OCI-LY7 (cell line): Measurements from ENCODE around the gene HAPLN3.

ENCODE experiments used
- CTCF ChIP-seq: fragments of 200-600 bp; sonication (generic); conservative IDR thresholded peaks from 2 replicates; pipeline ENCODE4 v1.5.1; 2014; ENCODE audit warnings: mild to moderate bottlenecking, antibody characterized with exemption, low read length, moderate library complexity, mixed read lengths
- EZH2phosphoT487 ChIP-seq: fragments of 200-600 bp; sonication (generic); IDR thresholded peaks from 2 replicates; pipeline ENCODE4 v1.6.1; 2018; ENCODE audit warnings: low read depth, borderline replicate concordance, mild to moderate bottlenecking, mixed run types, antibody characterized with exemption, low read length, moderate library complexity, mixed read lengths

- TF ChIP-seq CTCF (peak; percentile 60), EZH2phosphoT487 (no peak)
Measured at GRCh38 chr15:88897456-88898194, 2.3 kb upstream of the HAPLN3 start.
